GM12878 (cell line): ENCODE results near the gene MEIG1. TPM values are rescaled to one million over a fixed set of nuclear protein-coding genes. Genes with fewer than 3 reads are reported as not detected.

Source experiments
- ATAC-seq: fragments of 200-7000 bp; cut with Tn5 transposase; 3 replicates; pipeline ENCODE4 v1.9.1; 2020; ENCODE audit warnings: mild to moderate bottlenecking, moderate library complexity
- Bru-seq: library from RNA; stranded (reverse); fragments of 400-500 nt; gene quantifications from one replicate; lab custom pipeline; 2021; lab: Mats Ljungman, UMichigan
- BruChase-seq, 2 experiments: library from RNA; stranded (reverse); fragments of 400-500 nt; gene quantifications; one replicate each; lab custom pipeline; 2021; lab: Mats Ljungman, UMichigan
- BruUV-seq: library from RNA; stranded (reverse); fragments of 400-500 nt; replicated peaks from 2 replicates; lab custom pipeline; 2021; lab: Mats Ljungman, UMichigan
- CTCF ChIA-PET: fragments of 300-600 bp; sonication (Branson Sonifier 250); formaldehyde crosslinking; extraction: SDS; loops from one replicate; lab custom pipeline; 2021; ENCODE audit warnings: inconsistent platforms; lab: Yijun Ruan, JAX
- POLR2A ChIA-PET: fragments of 350-600 bp; formaldehyde crosslinking; extraction: SDS; loops from one replicate; lab custom pipeline; 2021; ENCODE audit warnings: inconsistent platforms; lab: Charles Lee
- RAD21 ChIA-PET: fragments of 300-600 bp; sonication (Branson Sonifier 250); formaldehyde crosslinking; loops from one replicate; lab custom pipeline; 2023; ENCODE audit warnings: antibody characterized with exemption; ENCODE audit not compliant: unreplicated experiment; lab: Charles Lee
- SMC1A ChIA-PET: fragments of 300-600 bp; sonication (Branson Sonifier 250); formaldehyde crosslinking; loops from one replicate; lab custom pipeline; 2023; ENCODE audit not compliant: unreplicated experiment, uncharacterized antibody; lab: Charles Lee
- DNase-seq: peaks from one replicate; pipeline ENCODE4 v3.0.0-alpha.2; 2011; ENCODE audit warnings: low read depth, low spot score
- FAIRE-seq: peaks from 3 replicates; lab custom pipeline; 2011; peaks lifted over from hg19 to GRCh38; lab: Jason Lieb, UNC
- H2AFZ ChIP-seq: 2 replicates; pipeline ENCODE4 v1.6.0; 2011; ENCODE audit warnings: low read depth, low read length, control low read depth; ENCODE audit not compliant: control insufficient read depth
- H3K27ac ChIP-seq: 2 replicates; pipeline ENCODE4 v1.5.1; 2011; ENCODE audit warnings: control low read depth; ENCODE audit not compliant: control insufficient read depth, insufficient read depth
- H3K27me3 ChIP-seq, 2 experiments: replicated peaks in 1 of 2; 2 replicates each; pipeline versions ENCODE4 v1.6.0 to v1.6.1; 2011; ENCODE audit warnings: low read length in 1 of 2; ENCODE audit not compliant: control insufficient read depth in 2 of 2, insufficient read depth in 2 of 2
- H3K36me3 ChIP-seq, 2 experiments: 2 replicates each; pipeline ENCODE4 v1.5.1; 2011; ENCODE audit warnings: low read length in 1 of 2; ENCODE audit not compliant: control insufficient read depth in 2 of 2, insufficient read depth in 2 of 2
- H3K4me1 ChIP-seq: 2 replicates; pipeline ENCODE4 v1.6.1; 2011; ENCODE audit warnings: mild to moderate bottlenecking, low read length, moderate library complexity, mixed read lengths; ENCODE audit not compliant: control insufficient read depth, insufficient read depth
- H3K4me2 ChIP-seq: 2 replicates; pipeline ENCODE4 v1.6.0; 2011; ENCODE audit warnings: control low read depth; ENCODE audit not compliant: control insufficient read depth, insufficient read depth
- H3K4me3 ChIP-seq: fragments of 200-600 bp; sonication (generic); 2 replicates; pipeline ENCODE4 v1.5.1; 2016
- H3K79me2 ChIP-seq: 2 replicates; pipeline ENCODE4 v1.6.0; 2011; ENCODE audit warnings: low read length; ENCODE audit not compliant: control insufficient read depth, insufficient read depth
- H3K9ac ChIP-seq: 2 replicates; pipeline ENCODE4 v1.8.0; 2011; ENCODE audit warnings: low read length, control low read depth, mixed read lengths; ENCODE audit not compliant: control insufficient read depth, insufficient read depth
- H3K9me3 ChIP-seq: replicated peaks from 3 replicates; pipeline ENCODE4 v1.5.1; 2011; ENCODE audit warnings: mild to moderate bottlenecking, low read length; ENCODE audit not compliant: control insufficient read depth, insufficient read depth
- H4K20me1 ChIP-seq: 2 replicates; pipeline ENCODE4 v1.6.0; 2011; ENCODE audit not compliant: control insufficient read depth, insufficient read depth
- CBX5 ChIP-seq: sonication (generic); IDR thresholded peaks from 2 replicates; pipeline ENCODE4 v1.6.1; 2016; ENCODE audit warnings: low read depth, moderate library complexity, mild to moderate bottlenecking, inconsistent platforms
- IKZF2 ChIP-seq, 2 experiments: fragments of 450-650 bp; IDR thresholded peaks; 2 replicates each; pipeline ENCODE4 v1.6.1; 2017; ENCODE audit warnings: mild to moderate bottlenecking in 2 of 2, moderate library complexity in 2 of 2
- NR2C2 ChIP-seq: IDR thresholded peaks from 2 replicates; pipeline ENCODE4 v1.6.1; 2011; ENCODE audit warnings: borderline replicate concordance, low read depth; ENCODE audit not compliant: control insufficient read depth, insufficient read length
- SREBF1 ChIP-seq: IDR thresholded peaks from 2 replicates; pipeline ENCODE4 v1.6.1; 2012; ENCODE audit warnings: mild to moderate bottlenecking, low read length
- ZNF207 ChIP-seq: fragments of 450-650 bp; IDR thresholded peaks from 2 replicates; pipeline ENCODE4 v1.6.1; 2014; ENCODE audit warnings: antibody characterized with exemption, mild to moderate bottlenecking, borderline replicate concordance
- WGBS: methylation state at CpG from one replicate; pipeline ENCODE4 v1.1.6; 2016; ENCODE audit warnings: low lambda C conversion rate; ENCODE audit not compliant: insufficient replicate concordance, insufficient coverage; ENCODE audit errors: missing lambda C conversion rate; 5-methylcytosine and 5-hydroxymethylcytosine counted together
- in situ Hi-C: fragments of 300-500 bp; cut with MboI; formaldehyde crosslinking; loops from 9 replicates; pipeline ENCODE4 v1.14.3; 2018; ENCODE audit warnings: mixed read lengths
- intact Hi-C: fragments of 100-400 bp; cut with micrococcal nuclease; formaldehyde crosslinking; loops from one replicate; pipeline ENCODE4 v1.14.2; 2022; ENCODE audit not compliant: unreplicated experiment
- long read RNA-seq, 2 experiments: library from polyadenylated mRNA; unstranded; transcript quantifications; one replicate each; pipeline ENCODE4 v2.0.0, GENCODE V29; 2019 to 2020
- polyA minus RNA-seq, 3 experiments: library from RNA; depleted of rRNA, polyadenylated mRNA; stranded (reverse); fragments of >200 nt; gene quantifications; 2 replicates each; pipeline ENCODE4 v1.2.3, GENCODE V29; 2011
- polyA plus RNA-seq, 11 experiments: library from polyadenylated mRNA; depleted of rRNA in 4 of 11; unstranded in 6 of 11; stranded (reverse) in 5 of 11; fragments of >200 nt; fragmentation: Nextera tagmentation in 4 of 11; fragmentation: Illumina TruSeq in 1 of 11; extraction: Ambion mirVana in 4 of 11; extraction: Trizol in 1 of 11; gene quantifications; 1 replicate in 1 of 11; 2 replicates in 10 of 11; pipeline versions ENCODE4 v1.2.1 to v1.2.3, GENCODE V29; 2011 to 2016; ENCODE audit warnings: inconsistent platforms in 2 of 11, missing spikeins in 2 of 11, low read depth in 1 of 11
- total RNA-seq, 4 experiments: library from RNA; depleted of rRNA in 3 of 4; stranded (reverse); fragments of >200 nt in 3 of 4; fragmentation: Illumina TruSeq in 1 of 4; extraction: Trizol in 1 of 4; gene quantifications; 2 replicates each; pipeline versions ENCODE4 v1.2.1 to v1.2.3, GENCODE V29; 2013 to 2021
- TF ChIP-seq, protein P1 (sequence below): IDR thresholded peaks from 2 replicates; pipeline ENCODE4 v1.6.1; 2012; ENCODE audit warnings: improper control_type of control experiment, low read depth, low read length; ENCODE audit not compliant: insufficient replicate concordance
- TF ChIP-seq, protein P2 (sequence below): fragments of 450-650 bp; IDR thresholded peaks from 2 replicates; pipeline ENCODE4 v1.6.1; 2016; ENCODE audit warnings: mild to moderate bottlenecking

Gene MEIG1
- total RNA-seq (2013; cell fraction: nucleolus; rRNA removed) = not detected in 2 replicates
- total RNA-seq (2014; rRNA removed) (not detected in 2 replicates), total RNA-seq (2014; rRNA removed; fragmentation: Illumina TruSeq; extraction: Trizol) (0.67 TPM in 1 of 2 replicates, not detected in the other), total RNA-seq (2021) (not detected in 2 replicates), polyA plus RNA-seq (2011; rRNA removed) (0.22 and 0.62 TPM in 2 replicates), polyA plus RNA-seq (2014; fragmentation: Illumina TruSeq; extraction: Trizol) (0.13 TPM in 1 of 2 replicates, not detected in the other), polyA plus RNA-seq (2014; fragmentation: Nextera tagmentation; extraction: Ambion mirVana) (under 1 TPM; 0.79 to 0.80 TPM), polyA plus RNA-seq (2014; rRNA removed) (0.71 and 1.1 TPM in 2 replicates), polyA plus RNA-seq (2016; fragmentation: Nextera tagmentation; extraction: Ambion mirVana) (1 to 10 TPM; 1.8 to 1.9 TPM), polyA minus RNA-seq (2011; rRNA and poly(A)+ RNA removed) (not detected in 2 replicates), Bru-seq, nascent RNA (percentile 37 among the genes with signal in this experiment), BruChase-seq, experiment 1, labeled RNA remaining after a 6-hour chase (percentile 29 among the genes with signal in this experiment), BruChase-seq, experiment 2, labeled RNA remaining after a 2-hour chase (percentile 17 among the genes with signal in this experiment)
- not detected for polyA plus RNA-seq (2011; ENCODE audit: low read depth)
- not detected in 2 replicates for polyA plus RNA-seq (2011; cell fraction: cytosol; rRNA removed)
- polyA plus RNA-seq (2011; cell fraction: nucleus; rRNA removed) = not detected in 2 replicates
- not detected in 2 replicates for polyA plus RNA-seq (2012)
- not detected in 2 replicates for polyA minus RNA-seq (2011; cell fraction: cytosol; rRNA and poly(A)+ RNA removed)
- polyA minus RNA-seq (2011; cell fraction: nucleus; rRNA and poly(A)+ RNA removed) = not detected in 2 replicates
- long read RNA-seq, experiment 1 = 0 reads
- long read RNA-seq, experiment 2 = 0 reads

- ATAC-seq (peak; percentile 93), DNase-seq (peak; percentile 60), FAIRE-seq (no peak)
- ChIA-PET RAD21 (interaction anchor here (0.5 to 2.0 kb wide), 8 partner anchors 11 to 209 kb away, joined by 3 to 15 read pairs (median 4); partner anchors contain the start of genes CDNF, HSPA14, MSANTD7 and NMT2), CTCF (interaction anchor here (0.9 to 4.0 kb wide), 7 partner anchors 13 to 136 kb away, joined by 3 to 16 read pairs (median 3); partner anchors contain the start of gene SUV39H2), SMC1A (interaction anchor here (0.6 to 2.3 kb wide), 10 partner anchors 10 to 421 kb away, joined by 3 to 8 read pairs (median 3); partner anchors contain the start of genes CDNF, HSPA14 and MSANTD7), POLR2A (interaction anchor here (0.6 to 1.2 kb wide), 7 partner anchors 21 to 422 kb away, joined by 3 to 7 read pairs (median 4); partner anchors contain the start of genes CDNF, HSPA14, MSANTD7 and SUV39H2)
- peak within 1 kb of the TSS; percentile 90 for H3K9ac ChIP-seq
- no peaks in the 10 kb centered on the region for H3K36me3 ChIP-seq
- in situ Hi-C loops = no loop called here
- WGBS = under 1% methylated on average over 55 of the region's 60 CpGs
- no peaks in the 10 kb centered on the region for H3K9me3 ChIP-seq
- H3K4me3 ChIP-seq = peak within 1 kb of the TSS; percentile 72
- peak within 1 kb of the TSS; percentile 97 for H2AFZ ChIP-seq
- peak within 1 kb of the TSS; percentile 94 for H3K27ac ChIP-seq
- intact Hi-C loops = loop anchor here (2.0 to 10.0 kb wide), 2 partner anchors 81 to 1625 kb away; partner anchors contain the start of gene SUV39H2
- no peaks in the 10 kb centered on the region for H3K79me2 ChIP-seq
- H3K4me2 ChIP-seq = peak within 1 kb of the TSS; percentile 48
- H4K20me1 ChIP-seq = no peaks in the 10 kb centered on the region
- TSS peak; percentile 74 for BruUV-seq
- no peaks in the 10 kb centered on the region for H3K27me3 ChIP-seq
- peaks cover 5% of the 10 kb centered on the region for H3K4me1 ChIP-seq
- no peak for TF ChIP-seq SREBF1
- no peak for TF ChIP-seq NR2C2
- TF ChIP-seq IKZF2 (IDR thresholded peaks at IDR 0.05) = peak; percentile 77 to 80
- TF ChIP-seq, protein P1, sequence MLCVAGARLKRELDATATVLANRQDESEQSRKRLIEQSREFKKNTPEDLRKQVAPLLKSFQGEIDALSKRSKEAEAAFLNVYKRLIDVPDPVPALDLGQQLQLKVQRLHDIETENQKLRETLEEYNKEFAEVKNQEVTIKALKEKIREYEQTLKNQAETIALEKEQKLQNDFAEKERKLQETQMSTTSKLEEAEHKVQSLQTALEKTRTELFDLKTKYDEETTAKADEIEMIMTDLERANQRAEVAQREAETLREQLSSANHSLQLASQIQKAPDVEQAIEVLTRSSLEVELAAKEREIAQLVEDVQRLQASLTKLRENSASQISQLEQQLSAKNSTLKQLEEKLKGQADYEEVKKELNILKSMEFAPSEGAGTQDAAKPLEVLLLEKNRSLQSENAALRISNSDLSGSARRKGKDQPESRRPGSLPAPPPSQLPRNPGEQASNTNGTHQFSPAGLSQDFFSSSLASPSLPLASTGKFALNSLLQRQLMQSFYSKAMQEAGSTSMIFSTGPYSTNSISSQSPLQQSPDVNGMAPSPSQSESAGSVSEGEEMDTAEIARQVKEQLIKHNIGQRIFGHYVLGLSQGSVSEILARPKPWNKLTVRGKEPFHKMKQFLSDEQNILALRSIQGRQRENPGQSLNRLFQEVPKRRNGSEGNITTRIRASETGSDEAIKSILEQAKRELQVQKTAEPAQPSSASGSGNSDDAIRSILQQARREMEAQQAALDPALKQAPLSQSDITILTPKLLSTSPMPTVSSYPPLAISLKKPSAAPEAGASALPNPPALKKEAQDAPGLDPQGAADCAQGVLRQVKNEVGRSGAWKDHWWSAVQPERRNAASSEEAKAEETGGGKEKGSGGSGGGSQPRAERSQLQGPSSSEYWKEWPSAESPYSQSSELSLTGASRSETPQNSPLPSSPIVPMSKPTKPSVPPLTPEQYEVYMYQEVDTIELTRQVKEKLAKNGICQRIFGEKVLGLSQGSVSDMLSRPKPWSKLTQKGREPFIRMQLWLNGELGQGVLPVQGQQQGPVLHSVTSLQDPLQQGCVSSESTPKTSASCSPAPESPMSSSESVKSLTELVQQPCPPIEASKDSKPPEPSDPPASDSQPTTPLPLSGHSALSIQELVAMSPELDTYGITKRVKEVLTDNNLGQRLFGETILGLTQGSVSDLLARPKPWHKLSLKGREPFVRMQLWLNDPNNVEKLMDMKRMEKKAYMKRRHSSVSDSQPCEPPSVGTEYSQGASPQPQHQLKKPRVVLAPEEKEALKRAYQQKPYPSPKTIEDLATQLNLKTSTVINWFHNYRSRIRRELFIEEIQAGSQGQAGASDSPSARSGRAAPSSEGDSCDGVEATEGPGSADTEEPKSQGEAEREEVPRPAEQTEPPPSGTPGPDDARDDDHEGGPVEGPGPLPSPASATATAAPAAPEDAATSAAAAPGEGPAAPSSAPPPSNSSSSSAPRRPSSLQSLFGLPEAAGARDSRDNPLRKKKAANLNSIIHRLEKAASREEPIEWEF = no peak
- peak; percentile 85; the same call in 1 of the 2 replicates for TF ChIP-seq CBX5
- TF ChIP-seq, protein P2, sequence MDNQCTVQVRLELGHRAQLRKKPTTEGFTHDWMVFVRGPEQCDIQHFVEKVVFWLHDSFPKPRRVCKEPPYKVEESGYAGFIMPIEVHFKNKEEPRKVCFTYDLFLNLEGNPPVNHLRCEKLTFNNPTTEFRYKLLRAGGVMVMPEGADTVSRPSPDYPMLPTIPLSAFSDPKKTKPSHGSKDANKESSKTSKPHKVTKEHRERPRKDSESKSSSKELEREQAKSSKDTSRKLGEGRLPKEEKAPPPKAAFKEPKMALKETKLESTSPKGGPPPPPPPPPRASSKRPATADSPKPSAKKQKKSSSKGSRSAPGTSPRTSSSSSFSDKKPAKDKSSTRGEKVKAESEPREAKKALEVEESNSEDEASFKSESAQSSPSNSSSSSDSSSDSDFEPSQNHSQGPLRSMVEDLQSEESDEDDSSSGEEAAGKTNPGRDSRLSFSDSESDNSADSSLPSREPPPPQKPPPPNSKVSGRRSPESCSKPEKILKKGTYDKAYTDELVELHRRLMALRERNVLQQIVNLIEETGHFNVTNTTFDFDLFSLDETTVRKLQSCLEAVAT = peak; percentile 83
- peak; percentile 98; the same call in 1 of the 2 replicates for TF ChIP-seq ZNF207
These were observed at the start of gene MEIG1 for GRCh38 chr10:14959221-14960057. MEIG1 (plus strand) TSS chr10:14959388; CDS start chr10:14966469, 7,081 bp downstream.
